Heart left ventricle (tissue), 13 donors: ENCODE data around the gene CD300C.

ENCODE experiments used
- CTCF ChIP-seq, 12 donors: fragments of 200-600 bp; sonication (generic) in 4 of 12; IDR thresholded peaks; one replicate each; pipeline versions ENCODE4 v1.5.0 to v1.8.0; 2018 to 2022; ENCODE audit warnings: antibody characterized with exemption in 12 of 12, mild to moderate bottlenecking in 5 of 12
- POLR2A ChIP-seq, 2 donors: fragments of 450-650 bp; IDR thresholded peaks; one replicate each; pipeline ENCODE4 v1.6.1; 2017; ENCODE audit warnings: antibody characterized with exemption in 2 of 2, mild to moderate bottlenecking in 2 of 2, moderate library complexity in 2 of 2
- donor health status: ischemic (EF 13 %, LVEDD 7.1; RV severe dilation, severe dysfunction).
- donor health status: DM: no; HTN: yes; CAD: no.
- donor health status: DM: no; HTN: no; CAD: no.
- donor health status: ischemic (EF 25% LVEDD 6.9; RV normal size, moderate dysfunction).
- donor health status: ischemic (EF 25% LVEDD 5.7; RV mildly dilated, moderate dysfunction).
- donor health status: ischemic (EF 35%, LVEDD 5.7; RV mildly dilated, moderate dysfunction).
- donor health status: nonischemic (EF 11% LVEDD 7.7; RV severe dilation, severe dysfunction).
- donor health status: DM: yes; HTN: yes; CAD: no.
- donor health status: PGD.
- donor health status: ischemic (EF 29% LVEDD 5.4; RV normal size, mild dysfunction).
- donor health status: nonischemic (EF 23%, LVEDD 6.1; RV moderate dilation, normal function).

DNA sequence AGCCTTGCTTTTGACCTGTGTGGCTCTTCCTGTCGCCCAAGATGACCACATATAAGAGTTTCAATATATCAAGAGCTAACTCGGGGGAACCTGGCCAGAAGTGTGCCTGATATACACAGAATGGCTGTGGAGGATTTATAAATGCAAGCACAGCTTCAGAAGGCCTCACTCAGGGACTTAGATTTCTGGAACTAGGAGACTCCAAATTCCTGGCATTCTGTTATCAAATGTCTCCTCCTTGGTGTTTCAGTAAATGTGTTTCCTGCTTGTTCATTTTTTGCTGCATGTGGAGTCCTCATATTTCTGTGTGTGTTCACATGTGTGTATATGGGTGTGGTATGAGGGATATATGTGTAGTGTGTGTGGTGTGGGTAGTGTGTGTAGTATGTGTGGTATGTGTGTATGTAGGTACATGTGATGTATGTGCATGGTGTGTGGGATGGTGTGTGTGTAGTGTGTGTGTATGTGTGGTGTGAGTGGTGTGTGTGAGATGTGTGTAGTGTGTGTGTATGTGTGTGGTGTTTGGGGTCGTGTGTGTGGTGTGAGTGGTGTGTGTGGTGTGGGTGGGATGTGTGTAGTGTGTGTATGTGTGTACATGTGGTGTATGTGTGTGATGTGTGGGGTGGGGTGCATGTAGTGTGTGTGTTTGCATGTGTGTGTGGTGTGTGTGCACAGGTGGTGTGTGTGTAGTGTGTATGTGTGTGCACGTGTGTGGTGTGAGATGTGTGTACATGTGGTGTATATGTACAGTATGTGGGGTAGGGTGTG is 22.4 kb upstream of the CD300C start:
- TF ChIP-seq CTCF (IDR thresholded peaks at IDR 0.05) = no peak
- no peak for TF ChIP-seq POLR2A (IDR thresholded peaks at IDR 0.05)
